Colonic mucosa (tissue), 4 donors: ENCODE data around the gene MLPH. TPM values are rescaled to one million over a fixed set of nuclear protein-coding genes. Genes with fewer than 3 reads are reported as not detected.

ENCODE experiments used
- DNase-seq: peaks from one replicate; pipeline ENCODE4 v3.0.0-alpha.2; 2020
- H3K27ac ChIP-seq: fragments of 200-600 bp; one replicate; pipeline ENCODE4 v1.8.0; 2021
- H3K27me3 ChIP-seq: fragments of 200-600 bp; one replicate; pipeline ENCODE4 v1.8.0; 2021
- H3K36me3 ChIP-seq: fragments of 200-600 bp; one replicate; pipeline ENCODE4 v1.8.0; 2021
- H3K4me1 ChIP-seq: fragments of 200-600 bp; one replicate; pipeline ENCODE4 v1.8.0; 2021; ENCODE audit warnings: mild to moderate bottlenecking
- H3K4me3 ChIP-seq: fragments of 200-600 bp; one replicate; pipeline ENCODE4 v1.8.0; 2021
- H3K9ac ChIP-seq, 2 donors: one replicate each; pipeline ENCODE4 v1.7.0; 2013; ENCODE audit warnings: control low read depth in 2 of 2, low read depth in 2 of 2, low read length in 2 of 2
- H3K9me3 ChIP-seq: fragments of 200-600 bp; one replicate; pipeline ENCODE4 v1.8.0; 2021
- CTCF ChIP-seq: fragments of 200-600 bp; IDR thresholded peaks from one replicate; pipeline ENCODE4 v1.8.0; 2022; ENCODE audit warnings: antibody characterized with exemption, mild to moderate bottlenecking
- intact Hi-C: fragments of 100-400 bp; cut with DNase I; formaldehyde crosslinking; loops from one replicate; pipeline ENCODE4 v1.14.1; 2022
- total RNA-seq, 2 donors: library from RNA; stranded (reverse); fragmentation: NEBNext Ultra II Directional in 1 of 2; extraction: Animal tissue kit (Norgen Biotek cat#: 25700) in 1 of 2; gene quantifications; one replicate each; pipeline ENCODE4 v1.2.1, GENCODE V29; 2021
- donor health status: healthy.
- donor health status: DM: no; HTN: no; CAD: no.
- donor health status: DM: no; HTN: no; CAD: no.

Gene MLPH
- total RNA-seq, 2 donors from 2014 or later, result 87.9 to 111 TPM

- H3K4me3 ChIP-seq, result no peak overlapping the region
- H3K9me3 ChIP-seq, result no peaks in the 10 kb centered on the region
- H3K4me1 ChIP-seq, result no peaks in the 10 kb centered on the region
- no peaks in the 10 kb centered on the region for H3K36me3 ChIP-seq
- H3K27ac ChIP-seq, result no peak overlapping the region
- H3K9ac ChIP-seq, result no peak overlapping the region
- TF ChIP-seq CTCF, result no peak
- no peaks in the 10 kb centered on the region for H3K27me3 ChIP-seq
- intact Hi-C loops, result loop anchor here (5.0 kb wide), 1 partner anchor 146 kb away; no protein-coding TSS in a partner anchor
- no peak for DNase-seq
These were observed 109.6 kb downstream of the MLPH start for GRCh38 chr2:237596520-237597195.

GRCh38 chr2:237597196-237598145 is 110.4 kb downstream of the MLPH start:
- no peaks in the 10 kb centered on the region for H3K9me3 ChIP-seq
- H3K9ac ChIP-seq, result no peak overlapping the region
- intact Hi-C loops, result loop anchor here (5.0 kb wide), 1 partner anchor 145 kb away; no protein-coding TSS in a partner anchor
- no peaks in the 10 kb centered on the region for H3K27me3 ChIP-seq
- H3K4me1 ChIP-seq, result no peaks in the 10 kb centered on the region
- H3K36me3 ChIP-seq, result no peaks in the 10 kb centered on the region
- TF ChIP-seq CTCF, result no peak
- no peak overlapping the region for H3K27ac ChIP-seq
- H3K4me3 ChIP-seq, result no peak overlapping the region
- DNase-seq, result no peak

GRCh38 chr2:237598468-237599208 is 111.6 kb downstream of the MLPH start:
- no peak for TF ChIP-seq CTCF
- no peak overlapping the region for H3K4me3 ChIP-seq
- intact Hi-C loops, result loop anchor here (5.0 kb wide), 1 partner anchor 144 kb away; no protein-coding TSS in a partner anchor
- H3K9me3 ChIP-seq, result no peaks in the 10 kb centered on the region
- H3K9ac ChIP-seq, result no peak overlapping the region
- no peaks in the 10 kb centered on the region for H3K27me3 ChIP-seq
- H3K27ac ChIP-seq, result no peak overlapping the region
- H3K4me1 ChIP-seq, result no peaks in the 10 kb centered on the region
- no peaks in the 10 kb centered on the region for H3K36me3 ChIP-seq
- no peak for DNase-seq

GRCh38 chr2:237599465-237600110 is 112.5 kb downstream of the MLPH start:
- TF ChIP-seq CTCF, result no peak
- no peaks in the 10 kb centered on the region for H3K9me3 ChIP-seq
- intact Hi-C loops, result loop anchor here (5.0 kb wide), 1 partner anchor 143 kb away; no protein-coding TSS in a partner anchor
- no peak overlapping the region for H3K4me3 ChIP-seq
- H3K9ac ChIP-seq, result no peak overlapping the region
- H3K27ac ChIP-seq, result no peak overlapping the region
- H3K36me3 ChIP-seq, result no peaks in the 10 kb centered on the region
- no peaks in the 10 kb centered on the region for H3K27me3 ChIP-seq
- no peak for DNase-seq
- no peaks in the 10 kb centered on the region for H3K4me1 ChIP-seq
